GM10266 (cell line): ENCODE data around the gene SRSF2.

Experiments used
- DNase-seq: peaks from one replicate; pipeline ENCODE4 v3.0.0; 2012; ENCODE audit errors: extremely low spot score
- TF ChIP-seq, protein P1 (sequence below): IDR thresholded peaks from 2 replicates; pipeline ENCODE4 v1.5.1; 2012; ENCODE audit warnings: mild to moderate bottlenecking, low read depth; ENCODE audit not compliant: control insufficient read depth, insufficient read depth; ENCODE audit errors: missing control alignments

The SRSF2 gene

DNA sequence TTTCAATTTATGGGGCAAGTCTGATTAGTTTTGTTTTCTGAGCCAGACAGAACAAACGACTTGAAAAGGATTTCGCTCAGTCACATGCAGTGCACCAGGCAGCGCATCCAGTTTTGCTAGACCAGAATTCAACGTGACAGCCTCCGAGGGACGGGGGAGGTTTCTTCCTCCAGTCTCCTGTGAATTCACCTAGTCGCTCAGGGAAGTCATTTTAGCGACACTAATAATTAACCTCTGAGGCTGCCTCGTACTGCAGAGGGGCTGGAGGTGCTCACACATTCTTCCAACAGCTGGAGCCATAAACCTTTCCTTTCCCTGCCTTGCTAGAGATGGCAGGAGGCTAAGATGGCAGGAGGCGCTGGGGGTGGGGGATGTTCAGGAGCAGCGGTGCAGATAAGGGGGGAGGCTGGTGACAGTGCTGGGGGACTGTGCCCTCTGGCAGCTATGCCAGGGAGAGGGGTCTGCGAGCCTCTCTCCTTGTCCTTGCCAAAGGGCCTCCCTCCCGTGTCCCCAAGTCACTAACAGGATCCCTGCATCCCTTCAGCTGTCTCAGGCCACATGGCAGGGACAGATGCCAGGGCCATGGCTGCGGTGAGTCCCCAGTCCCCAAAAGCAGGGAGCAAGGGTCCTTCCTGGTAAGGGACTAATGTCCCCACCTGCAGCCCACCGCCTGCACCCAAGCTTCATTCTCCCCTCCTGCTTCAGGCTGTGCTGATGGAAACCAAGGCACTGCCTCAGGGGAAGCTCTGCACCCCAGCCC is 50.4 kb downstream of the SRSF2 start:
- TF ChIP-seq, protein P1, sequence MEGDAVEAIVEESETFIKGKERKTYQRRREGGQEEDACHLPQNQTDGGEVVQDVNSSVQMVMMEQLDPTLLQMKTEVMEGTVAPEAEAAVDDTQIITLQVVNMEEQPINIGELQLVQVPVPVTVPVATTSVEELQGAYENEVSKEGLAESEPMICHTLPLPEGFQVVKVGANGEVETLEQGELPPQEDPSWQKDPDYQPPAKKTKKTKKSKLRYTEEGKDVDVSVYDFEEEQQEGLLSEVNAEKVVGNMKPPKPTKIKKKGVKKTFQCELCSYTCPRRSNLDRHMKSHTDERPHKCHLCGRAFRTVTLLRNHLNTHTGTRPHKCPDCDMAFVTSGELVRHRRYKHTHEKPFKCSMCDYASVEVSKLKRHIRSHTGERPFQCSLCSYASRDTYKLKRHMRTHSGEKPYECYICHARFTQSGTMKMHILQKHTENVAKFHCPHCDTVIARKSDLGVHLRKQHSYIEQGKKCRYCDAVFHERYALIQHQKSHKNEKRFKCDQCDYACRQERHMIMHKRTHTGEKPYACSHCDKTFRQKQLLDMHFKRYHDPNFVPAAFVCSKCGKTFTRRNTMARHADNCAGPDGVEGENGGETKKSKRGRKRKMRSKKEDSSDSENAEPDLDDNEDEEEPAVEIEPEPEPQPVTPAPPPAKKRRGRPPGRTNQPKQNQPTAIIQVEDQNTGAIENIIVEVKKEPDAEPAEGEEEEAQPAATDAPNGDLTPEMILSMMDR = no peak
- DNase-seq = no peak

DNA sequence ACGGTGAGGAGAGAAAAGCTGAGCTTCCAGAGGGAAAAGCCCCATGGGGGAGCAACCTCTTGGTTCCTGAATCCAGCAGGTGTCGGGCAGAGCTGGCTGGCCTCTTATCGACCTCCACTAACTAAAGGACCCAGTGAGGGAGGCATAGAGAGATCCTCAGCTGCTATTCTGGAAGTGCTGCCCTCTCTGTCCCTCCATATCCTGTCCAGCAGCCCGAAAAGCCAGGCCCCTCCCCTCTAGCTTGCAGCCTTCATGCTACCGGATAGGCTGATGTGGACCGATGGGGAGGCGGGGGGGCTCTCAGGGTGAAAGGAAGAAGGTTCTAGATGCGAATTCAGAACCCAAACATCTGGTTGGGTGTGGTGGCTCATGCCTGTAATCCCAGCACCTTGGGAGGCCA is 51.3 kb downstream of the SRSF2 start:
- TF ChIP-seq, protein P1 = no peak
- DNase-seq = no peak

DNA sequence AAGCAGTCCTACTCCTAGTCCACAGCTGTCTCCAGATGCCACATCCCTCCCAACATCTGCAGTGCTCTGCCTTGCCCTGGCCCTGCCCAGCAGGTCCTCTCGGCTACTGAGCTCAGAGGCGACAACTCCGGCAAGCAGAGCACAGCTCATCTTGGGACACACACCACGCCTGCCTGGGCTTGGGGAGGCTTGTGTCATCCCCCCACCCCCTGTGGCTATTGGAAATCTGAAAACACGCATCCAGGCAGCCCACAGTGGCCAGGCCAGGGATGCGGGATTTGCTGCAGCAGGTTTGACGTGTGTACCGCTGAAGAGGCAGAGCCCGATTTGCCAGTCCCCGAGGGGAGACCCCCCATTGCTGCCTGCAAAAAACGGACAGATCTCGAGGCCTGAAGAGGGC is 51.8 kb downstream of the SRSF2 start:
- TF ChIP-seq, protein P1 = no peak

DNA sequence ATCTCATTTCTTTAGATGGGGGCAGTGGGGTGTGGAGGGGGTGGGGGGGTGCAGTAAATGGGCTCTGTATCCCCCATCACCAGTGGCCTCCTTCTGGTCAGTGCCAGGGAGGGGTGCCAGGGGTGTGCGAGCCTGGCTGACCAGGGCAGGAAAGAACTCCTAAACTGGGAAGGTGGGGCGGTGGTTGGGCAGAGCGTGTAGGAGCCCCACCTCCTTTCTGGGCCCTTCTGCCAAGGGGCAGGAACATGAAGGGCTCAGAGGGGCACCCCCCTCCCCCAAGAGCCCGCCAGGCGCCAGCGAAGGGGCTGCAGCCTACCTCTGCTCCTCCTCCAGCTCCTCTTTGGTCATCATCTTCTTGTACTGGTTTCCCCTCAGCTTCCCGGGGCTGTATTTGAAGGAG is 52.4 kb downstream of the SRSF2 start:
- no peak for DNase-seq
- TF ChIP-seq, protein P1 = no peak

More for the DNA sequence above, 51.8 kb downstream of the SRSF2 start:
- DNase-seq = no peak
